SK-N-SH treated with all-trans-retinoic acid at 6 μM for 48 hours (cell line): ENCODE results near the gene SLMAP.

ENCODE experiments used
- ATAC-seq: fragments of 200-7000 bp; cut with Tn5 transposase; 3 replicates; pipeline ENCODE4 v1.9.1; 2020; ENCODE audit warnings: mild to moderate bottlenecking, moderate library complexity
- ARNTL ChIP-seq: fragments of 450-650 bp; formaldehyde crosslinking; IDR thresholded peaks from 2 replicates; pipeline ENCODE4 v1.5.0; 2020; ENCODE audit warnings: low read depth, mild to moderate bottlenecking, moderate library complexity, borderline replicate concordance
- BACH2 ChIP-seq: fragments of 250-450 bp; sonication (Bioruptor Pico); IDR thresholded peaks from 2 replicates; pipeline ENCODE4 v1.9.0; 2021; ENCODE audit warnings: mild to moderate bottlenecking, borderline replicate concordance
- CREB5 ChIP-seq: fragments of 250-450 bp; sonication (Bioruptor Pico); IDR thresholded peaks from 2 replicates; pipeline ENCODE4 v1.5.1; 2020; ENCODE audit warnings: low read depth, mild to moderate bottlenecking, moderate library complexity
- CSDC2 ChIP-seq: fragments of 250-450 bp; sonication (Bioruptor Pico); IDR thresholded peaks from 2 replicates; pipeline ENCODE4 v1.5.0; 2020; ENCODE audit warnings: mild to moderate bottlenecking, moderate library complexity
- CSRNP3 ChIP-seq: fragments of 250-450 bp; sonication (Bioruptor Pico); IDR thresholded peaks from 2 replicates; pipeline ENCODE4 v1.5.1; 2021; ENCODE audit warnings: mild to moderate bottlenecking, moderate library complexity
- ESRRG ChIP-seq: fragments of 250-450 bp; sonication (Bioruptor Pico); IDR thresholded peaks from 2 replicates; pipeline ENCODE4 v1.6.1; 2021; ENCODE audit warnings: mild to moderate bottlenecking
- GLIS3 ChIP-seq: fragments of 250-450 bp; sonication (Bioruptor Pico); IDR thresholded peaks from 2 replicates; pipeline ENCODE4 v1.5.0; 2020; ENCODE audit warnings: mild to moderate bottlenecking, moderate library complexity
- ISL1 ChIP-seq: fragments of 250-450 bp; sonication (Bioruptor Pico); IDR thresholded peaks from 2 replicates; pipeline ENCODE4 v2.1.2; 2022; ENCODE audit warnings: mild to moderate bottlenecking, moderate library complexity
- OSR1 ChIP-seq: fragments of 250-450 bp; sonication (Bioruptor Pico); IDR thresholded peaks from 2 replicates; pipeline ENCODE4 v1.8.0; 2022; ENCODE audit warnings: moderate library complexity, mild to moderate bottlenecking, inconsistent platforms
- POU6F1 ChIP-seq: fragments of 250-450 bp; sonication (Bioruptor Pico); IDR thresholded peaks from 2 replicates; pipeline ENCODE4 v1.8.0; 2021; ENCODE audit warnings: low read depth, mild to moderate bottlenecking, moderate library complexity, borderline replicate concordance
- PPARA ChIP-seq: fragments of 250-450 bp; sonication (Bioruptor Pico); IDR thresholded peaks from 2 replicates; pipeline ENCODE4 v1.5.0; 2020; ENCODE audit warnings: mild to moderate bottlenecking, borderline replicate concordance
- RARB ChIP-seq: fragments of 250-450 bp; sonication (Bioruptor Pico); IDR thresholded peaks from 2 replicates; pipeline ENCODE4 v1.8.0; 2021; ENCODE audit warnings: mild to moderate bottlenecking, moderate library complexity
- SNAI2 ChIP-seq: fragments of 250-450 bp; sonication (Bioruptor Pico); IDR thresholded peaks from 2 replicates; pipeline ENCODE4 v1.5.0; 2020; ENCODE audit warnings: mild to moderate bottlenecking, moderate library complexity
- TCF4 ChIP-seq: fragments of 250-450 bp; sonication (Bioruptor Pico); IDR thresholded peaks from 2 replicates; pipeline ENCODE4 v1.8.0; 2021; ENCODE audit warnings: mild to moderate bottlenecking, moderate library complexity, borderline replicate concordance
- TOX ChIP-seq: fragments of 250-450 bp; sonication (Bioruptor Pico); IDR thresholded peaks from 2 replicates; pipeline ENCODE4 v1.8.0; 2021; ENCODE audit warnings: mild to moderate bottlenecking, moderate library complexity, borderline replicate concordance
- ZC3H10 ChIP-seq: fragments of 250-450 bp; sonication (Bioruptor Pico); IDR thresholded peaks from 2 replicates; pipeline ENCODE4 v1.5.1; 2021; ENCODE audit warnings: mild to moderate bottlenecking, moderate library complexity
- ZFP3 ChIP-seq: fragments of 250-450 bp; sonication (Bioruptor Pico); IDR thresholded peaks from 2 replicates; pipeline ENCODE4 v1.5.0; 2020; ENCODE audit warnings: mild to moderate bottlenecking, moderate library complexity
- ZFP30 ChIP-seq: fragments of 450-650 bp; formaldehyde crosslinking; IDR thresholded peaks from 2 replicates; pipeline ENCODE4 v1.5.0; 2022; ENCODE audit warnings: mild to moderate bottlenecking, moderate library complexity
- ZNF70 ChIP-seq: fragments of 450-650 bp; formaldehyde crosslinking; IDR thresholded peaks from 2 replicates; pipeline ENCODE4 v1.5.0; 2020; ENCODE audit warnings: mild to moderate bottlenecking, moderate library complexity
- ZNF8 ChIP-seq: fragments of 450-650 bp; formaldehyde crosslinking; IDR thresholded peaks from 2 replicates; pipeline ENCODE4 v1.5.0; 2020; ENCODE audit warnings: mild to moderate bottlenecking, moderate library complexity

SLMAP gene

GRCh38 chr3:57832486-57832885 is 76.4 kb downstream of the SLMAP start:
- TF ChIP-seq RARB (CRISPR knock-in tag) (no peak), ISL1 (CRISPR knock-in tag) (no peak), TCF4 (CRISPR knock-in tag) (no peak), OSR1 (CRISPR knock-in tag) (no peak), CSRNP3 (CRISPR knock-in tag) (no peak), ZFP30 (no peak)
- no peak for ATAC-seq

- no peak for ATAC-seq
- TF ChIP-seq OSR1 (CRISPR knock-in tag) (no peak), ISL1 (CRISPR knock-in tag) (no peak), ZNF8 (CRISPR knock-in tag) (no peak), ZFP30 (no peak), GLIS3 (CRISPR knock-in tag) (no peak), TOX (CRISPR knock-in tag) (no peak), BACH2 (CRISPR knock-in tag) (no peak)
Measured at GRCh38 chr3:57832900-57833313, 76.8 kb downstream of the SLMAP start.

GRCh38 chr3:57833763-57834162 is 77.7 kb downstream of the SLMAP start:
- TF ChIP-seq TCF4 (CRISPR knock-in tag) (no peak), ZNF70 (CRISPR knock-in tag) (no peak), PPARA (no peak), BACH2 (CRISPR knock-in tag) (no peak), CSDC2 (CRISPR knock-in tag) (no peak), GLIS3 (CRISPR knock-in tag) (no peak), CSRNP3 (CRISPR knock-in tag) (no peak), SNAI2 (CRISPR knock-in tag) (no peak), ISL1 (CRISPR knock-in tag) (no peak), ZC3H10 (CRISPR knock-in tag) (no peak), CREB5 (CRISPR knock-in tag) (no peak), RARB (CRISPR knock-in tag) (no peak), ZFP30 (no peak), ARNTL (CRISPR knock-in tag) (no peak)
- no peak for ATAC-seq

GRCh38 chr3:57837686-57838085 is 81.6 kb downstream of the SLMAP start:
- TF ChIP-seq ISL1 (CRISPR knock-in tag): no peak
- no peak for TF ChIP-seq OSR1 (CRISPR knock-in tag)
- TF ChIP-seq ARNTL (CRISPR knock-in tag): no peak
- no peak for TF ChIP-seq POU6F1 (CRISPR knock-in tag)
- TF ChIP-seq ZFP3 (CRISPR knock-in tag): no peak
- no peak for TF ChIP-seq CREB5 (CRISPR knock-in tag)
- TF ChIP-seq BACH2 (CRISPR knock-in tag): no peak
- no peak for TF ChIP-seq ESRRG
- ATAC-seq: no peak

- ATAC-seq: no peak
- TF ChIP-seq ZC3H10 (CRISPR knock-in tag) (no peak), GLIS3 (CRISPR knock-in tag) (no peak), TCF4 (CRISPR knock-in tag) (no peak), SNAI2 (CRISPR knock-in tag) (no peak), CREB5 (CRISPR knock-in tag) (no peak), POU6F1 (CRISPR knock-in tag) (no peak), TOX (CRISPR knock-in tag) (no peak), RARB (CRISPR knock-in tag) (no peak), CSDC2 (CRISPR knock-in tag) (no peak), ISL1 (CRISPR knock-in tag) (no peak), CSRNP3 (CRISPR knock-in tag) (no peak), BACH2 (CRISPR knock-in tag) (no peak), ZNF8 (CRISPR knock-in tag) (no peak)
Measured at GRCh38 chr3:57838627-57839026, 82.5 kb downstream of the SLMAP start.
